Fibroblast of lung (primary cell): Measurements from ENCODE around the gene DAGLB. TPM values are rescaled to one million over a fixed set of nuclear protein-coding genes. Genes with fewer than 3 reads are reported as not detected.

Source experiments
- DNase-seq, 2 donors: peaks; one replicate each; pipeline versions ENCODE4 v3.0.0 to v3.0.0-alpha.2; 2010; ENCODE audit warnings: low read depth in 2 of 2
- H2AFZ ChIP-seq: 2 replicates; pipeline ENCODE4 v1.5.1; 2012; ENCODE audit warnings: low read length, control low read depth, inconsistent platforms
- H3K27ac ChIP-seq: 2 replicates; pipeline ENCODE4 v1.5.1; 2011; ENCODE audit warnings: low read length, control low read depth; ENCODE audit not compliant: insufficient read depth
- H3K27me3 ChIP-seq: 2 replicates; pipeline ENCODE4 v1.5.1; 2011; ENCODE audit warnings: mild to moderate bottlenecking, low read length; ENCODE audit not compliant: control insufficient read depth, insufficient read depth
- H3K36me3 ChIP-seq: 2 replicates; pipeline ENCODE4 v1.5.1; 2011; ENCODE audit warnings: low read length; ENCODE audit not compliant: control insufficient read depth, insufficient read depth
- H3K4me1 ChIP-seq: 2 replicates; pipeline ENCODE4 v1.5.1; 2011; ENCODE audit warnings: low read length; ENCODE audit not compliant: control insufficient read depth, insufficient read depth; ENCODE audit errors: extremely low read depth
- H3K4me2 ChIP-seq: 2 replicates; pipeline ENCODE4 v1.5.1; 2011; ENCODE audit warnings: low read length, control low read depth; ENCODE audit not compliant: insufficient read depth; ENCODE audit errors: extremely low read depth
- H3K4me3 ChIP-seq, 4 experiments: fragments of 200-600 bp in 1 of 4; sonication (generic) in 1 of 4; replicated peaks in 1 of 4; 2 replicates each; pipeline ENCODE4 v1.5.1; 2011 to 2016; ENCODE audit warnings: low read length in 4 of 4, low read depth in 3 of 4, mild to moderate bottlenecking in 3 of 4, control low read depth in 2 of 4, inconsistent platforms in 1 of 4, mixed read lengths in 1 of 4; ENCODE audit not compliant: insufficient read depth in 1 of 4; ENCODE audit errors: control extremely low read depth in 1 of 4
- H3K79me2 ChIP-seq: 2 replicates; pipeline ENCODE4 v1.5.1; 2012; ENCODE audit warnings: mild to moderate bottlenecking, low read length, inconsistent platforms; ENCODE audit not compliant: control insufficient read depth, insufficient read depth
- H3K9ac ChIP-seq: 2 replicates; pipeline ENCODE4 v1.5.1; 2011; ENCODE audit warnings: mild to moderate bottlenecking, low read length, control low read depth; ENCODE audit not compliant: insufficient read depth
- H3K9me3 ChIP-seq: 2 replicates; pipeline ENCODE4 v1.5.1; 2012; ENCODE audit warnings: low read depth, low read length; ENCODE audit not compliant: control insufficient read depth, insufficient read depth
- H4K20me1 ChIP-seq: 2 replicates; pipeline ENCODE4 v1.5.1; 2011; ENCODE audit warnings: low read length; ENCODE audit not compliant: control insufficient read depth, insufficient read depth; ENCODE audit errors: extremely low read depth
- EZH2 ChIP-seq: IDR thresholded peaks from 2 replicates; pipeline ENCODE4 v1.5.1; 2012; ENCODE audit warnings: low read length, control low read depth, mild to moderate bottlenecking; ENCODE audit errors: missing control alignments
- polyA plus RNA-seq, 2 donors: library from polyadenylated mRNA; depleted of rRNA in 1 of 2; stranded (reverse) in 1 of 2; unstranded in 1 of 2; fragments of >200 nt; gene quantifications; 2 replicates each; pipeline ENCODE4 v1.2.1, GENCODE V29; 2011 to 2012; ENCODE audit warnings: missing spikeins in 1 of 2
- total RNA-seq: library from RNA; depleted of rRNA; stranded (reverse); fragments of >200 nt; gene quantifications from 2 replicates; pipeline ENCODE4 v1.2.1, GENCODE V29; 2014
- TF ChIP-seq, protein P1 (sequence below), 2 donors: IDR thresholded peaks in 1 of 2; conservative IDR thresholded peaks in 1 of 2; 1 replicate in 1 of 2; 2 replicates in 1 of 2; pipeline ENCODE4 v1.5.1; 2011 to 2012; ENCODE audit warnings: low read length in 2 of 2, control low read depth in 1 of 2, inconsistent platforms in 1 of 2, low read depth in 1 of 2, mild to moderate bottlenecking in 1 of 2

Gene DAGLB
- total and polyA plus RNA-seq, 2 donors (not counting 1 experiment from before 2014, with no cell fraction given) = 17.3 to 22.6 TPM

DNA sequence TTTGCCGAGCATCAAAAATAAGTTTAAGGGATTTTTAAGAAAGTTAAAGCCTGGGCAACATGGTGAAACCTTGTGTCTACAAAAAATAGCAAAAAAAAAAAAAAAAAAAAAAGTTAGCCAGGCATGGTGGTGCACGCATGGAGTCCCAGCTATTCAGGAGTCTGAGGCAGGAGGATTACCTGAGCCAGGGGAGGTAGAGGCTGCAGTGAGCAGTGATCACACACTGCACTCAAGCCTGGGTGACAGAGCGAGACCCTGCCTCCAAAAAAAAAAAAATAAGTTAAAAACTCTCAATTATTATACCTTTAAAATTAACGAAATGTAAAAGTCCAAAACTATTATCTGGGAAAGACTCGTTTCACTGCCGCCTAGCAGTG is 35.0 kb upstream of the DAGLB start:
- Histone ChIP-seq H2AFZ (no peak overlapping the region), H3K36me3 (peaks cover 1% of the 10 kb centered on the region), H3K4me1 (peaks cover 2% of the 10 kb centered on the region), H3K9ac (peak overlapping the region; percentile 98), H4K20me1 (peaks cover 7% of the 10 kb centered on the region), H3K4me2 (peak overlapping the region; percentile 98), H3K9me3 (no peaks in the 10 kb centered on the region), H3K27ac (peak overlapping the region; percentile 94), H3K27me3 (no peaks in the 10 kb centered on the region), H3K79me2 (peaks cover 61% of the 10 kb centered on the region), H3K4me3 (peak overlapping the region; percentile 83 to 92 (median 88))
- no peak for DNase-seq
- TF ChIP-seq, protein P1, sequence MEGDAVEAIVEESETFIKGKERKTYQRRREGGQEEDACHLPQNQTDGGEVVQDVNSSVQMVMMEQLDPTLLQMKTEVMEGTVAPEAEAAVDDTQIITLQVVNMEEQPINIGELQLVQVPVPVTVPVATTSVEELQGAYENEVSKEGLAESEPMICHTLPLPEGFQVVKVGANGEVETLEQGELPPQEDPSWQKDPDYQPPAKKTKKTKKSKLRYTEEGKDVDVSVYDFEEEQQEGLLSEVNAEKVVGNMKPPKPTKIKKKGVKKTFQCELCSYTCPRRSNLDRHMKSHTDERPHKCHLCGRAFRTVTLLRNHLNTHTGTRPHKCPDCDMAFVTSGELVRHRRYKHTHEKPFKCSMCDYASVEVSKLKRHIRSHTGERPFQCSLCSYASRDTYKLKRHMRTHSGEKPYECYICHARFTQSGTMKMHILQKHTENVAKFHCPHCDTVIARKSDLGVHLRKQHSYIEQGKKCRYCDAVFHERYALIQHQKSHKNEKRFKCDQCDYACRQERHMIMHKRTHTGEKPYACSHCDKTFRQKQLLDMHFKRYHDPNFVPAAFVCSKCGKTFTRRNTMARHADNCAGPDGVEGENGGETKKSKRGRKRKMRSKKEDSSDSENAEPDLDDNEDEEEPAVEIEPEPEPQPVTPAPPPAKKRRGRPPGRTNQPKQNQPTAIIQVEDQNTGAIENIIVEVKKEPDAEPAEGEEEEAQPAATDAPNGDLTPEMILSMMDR (conservative IDR thresholded peaks at IDR 0.05 in 1 of 2, IDR thresholded peaks at IDR 0.05 in 1 of 2; ENCODE audit: low read depth in 1 of 2, low read length in 2 of 2) = no peak
- no peak for TF ChIP-seq EZH2

DNA sequence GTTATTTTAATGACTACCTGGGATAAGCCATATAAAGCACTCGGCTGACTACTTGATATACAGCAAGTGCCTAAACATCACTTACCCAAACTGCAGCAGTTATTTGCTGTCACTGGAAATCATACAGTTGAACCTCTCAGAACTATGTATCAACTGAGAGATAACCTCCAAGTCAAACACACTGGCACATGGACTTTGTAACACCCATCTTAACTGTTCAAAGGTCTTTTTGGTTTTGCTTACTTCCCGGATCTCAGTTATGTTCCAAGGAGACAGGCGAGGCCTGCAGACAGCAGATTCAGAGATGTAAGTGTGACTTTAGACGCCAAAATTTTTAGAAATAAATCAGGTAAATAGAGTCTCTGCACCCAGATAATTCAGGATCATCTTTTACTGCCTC is 34.6 kb upstream of the DAGLB start:
- Histone ChIP-seq H3K36me3 (peaks cover 1% of the 10 kb centered on the region), H3K9ac (no peak overlapping the region), H3K9me3 (no peaks in the 10 kb centered on the region), H3K27me3 (no peaks in the 10 kb centered on the region), H3K4me2 (peak overlapping the region; percentile 98), H3K27ac (no peak overlapping the region), H3K79me2 (peaks cover 65% of the 10 kb centered on the region), H2AFZ (no peak overlapping the region), H3K4me3 (peak overlapping the region; percentile 83 to 92 (median 88)), H3K4me1 (peaks cover 2% of the 10 kb centered on the region), H4K20me1 (peaks cover 7% of the 10 kb centered on the region)
- no peak for DNase-seq
- TF ChIP-seq EZH2 = no peak
- TF ChIP-seq, protein P1 (conservative IDR thresholded peaks at IDR 0.05 in 1 of 2, IDR thresholded peaks at IDR 0.05 in 1 of 2; ENCODE audit: low read depth in 1 of 2, low read length in 2 of 2) = no peak

DNA sequence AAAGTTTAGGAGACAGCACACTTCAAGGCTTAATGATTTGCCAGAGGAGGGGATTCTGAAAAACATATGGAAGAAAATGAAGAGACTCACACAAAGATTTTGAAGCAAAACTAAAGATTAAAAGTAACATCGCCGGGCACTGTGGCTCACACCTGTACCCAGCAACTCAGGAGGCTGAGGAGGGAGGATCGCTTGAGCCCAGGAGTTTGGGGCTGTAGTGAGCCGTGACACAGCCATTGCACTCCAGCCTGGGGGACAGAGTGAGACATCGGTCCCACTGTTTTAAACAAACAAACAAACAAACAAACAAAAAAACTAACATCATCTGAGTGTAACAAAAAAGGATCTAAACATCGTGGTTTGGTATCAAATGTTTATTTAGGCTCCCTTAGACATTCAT is 33.7 kb upstream of the DAGLB start:
- peaks cover 2% of the 10 kb centered on the region for H3K4me1 ChIP-seq
- H2AFZ ChIP-seq = no peak overlapping the region
- peaks cover 74% of the 10 kb centered on the region for H3K79me2 ChIP-seq
- DNase-seq = no peak
- peaks cover 1% of the 10 kb centered on the region for H3K36me3 ChIP-seq
- no peaks in the 10 kb centered on the region for H3K27me3 ChIP-seq
- H3K9ac ChIP-seq = no peak overlapping the region
- TF ChIP-seq EZH2 = no peak
- TF ChIP-seq, protein P1 (conservative IDR thresholded peaks at IDR 0.05 in 1 of 2, IDR thresholded peaks at IDR 0.05 in 1 of 2; ENCODE audit: low read depth in 1 of 2, low read length in 2 of 2) = no peak
- peak overlapping the region; percentile 66 for H3K4me2 ChIP-seq
- no peak overlapping the region for H3K27ac ChIP-seq
- H4K20me1 ChIP-seq = peaks cover 7% of the 10 kb centered on the region
- H3K9me3 ChIP-seq = no peaks in the 10 kb centered on the region
- H3K4me3 ChIP-seq = peak overlapping the region in 3 of 4 experiments; percentile 12 to 35 (median 14)
